GM18517 (cell line): ENCODE measurements around the gene YWHAQ.
"Not testable (repeated sequence)": the region's sequence is repeated elsewhere in the genome, so short reads cannot be mapped to it uniquely, and the experiment has no call there.

ENCODE experiments used
- ATAC-seq: cut with Tn5 transposase; IDR thresholded peaks from one replicate; pipeline ENCODE4 v1.9.1; 2021; ENCODE audit warnings: mild to moderate bottlenecking, moderate library complexity; ENCODE audit not compliant: unreplicated experiment

YWHAQ gene

DNA sequence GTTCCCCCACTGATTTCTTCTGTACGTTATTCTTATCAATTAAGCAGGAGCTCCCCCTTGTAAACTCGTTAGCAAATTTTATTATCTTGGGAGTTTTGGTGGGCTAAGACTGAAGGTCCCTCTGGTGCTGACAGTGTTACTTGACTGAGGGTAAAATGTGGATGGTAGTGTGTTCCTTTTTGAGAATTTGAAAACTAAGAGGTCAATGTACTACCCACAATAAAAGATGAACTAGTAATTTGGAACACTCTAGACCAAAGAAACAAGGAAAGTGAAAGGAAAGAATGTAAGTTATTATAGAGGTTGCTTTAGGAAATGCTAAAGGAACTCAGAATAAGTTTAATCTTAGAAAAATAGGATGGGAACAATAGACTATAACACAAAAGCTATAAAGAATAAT lies 35.1 kb downstream of the YWHAQ start:
- ATAC-seq, result no peak

DNA sequence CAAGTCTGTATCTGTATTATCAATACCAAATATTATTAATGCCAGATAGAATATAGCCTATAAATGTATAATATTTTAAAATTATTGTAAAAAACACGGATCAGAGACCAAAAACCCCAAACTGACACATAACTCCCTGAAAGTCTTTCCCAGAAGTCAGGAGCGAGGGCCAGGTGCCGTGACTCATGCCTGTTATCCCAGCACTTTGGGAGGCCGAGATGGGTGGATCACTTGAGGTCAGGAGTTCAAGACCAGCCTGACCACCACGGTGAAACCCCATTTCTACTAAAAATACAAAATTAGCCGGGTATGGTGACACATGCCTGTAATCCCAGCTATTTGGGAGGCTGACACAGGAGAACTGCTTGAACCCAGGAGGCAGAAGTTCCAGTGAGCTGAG lies 35.5 kb downstream of the YWHAQ start:
- not testable (repeated sequence) for ATAC-seq

DNA sequence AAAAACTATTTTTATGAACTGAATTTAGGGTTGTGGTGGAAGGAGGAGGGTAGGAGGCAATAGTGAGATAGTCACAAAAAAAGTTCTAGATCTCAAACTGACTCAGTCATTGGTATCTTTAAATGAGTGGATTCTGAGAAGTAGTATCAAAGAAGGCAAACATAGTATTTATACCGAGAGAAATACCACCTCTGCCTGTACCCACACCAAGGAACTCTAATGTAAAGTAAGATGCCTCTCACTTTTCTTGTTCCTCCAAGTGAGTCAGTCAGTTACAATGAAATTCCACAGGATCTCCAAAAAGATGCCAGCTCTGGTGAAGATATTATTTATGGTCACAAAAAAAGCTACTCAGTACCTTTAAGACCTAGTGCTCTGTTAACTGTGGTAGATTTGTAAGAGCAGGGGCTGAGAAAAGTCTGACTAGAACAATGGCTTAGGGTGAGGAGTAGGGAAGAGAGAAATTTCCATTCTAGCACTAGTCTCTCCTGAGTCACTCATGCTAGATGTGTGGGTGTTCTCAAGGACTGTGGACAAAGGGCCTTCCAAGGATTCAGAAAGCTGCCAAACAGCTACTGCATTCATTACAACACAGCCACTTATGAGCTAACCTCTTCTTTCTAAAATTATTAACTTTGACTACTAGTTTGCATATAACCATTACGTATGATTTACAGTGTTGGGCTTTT lies 36.3 kb downstream of the YWHAQ start:
- ATAC-seq, result no peak

DNA sequence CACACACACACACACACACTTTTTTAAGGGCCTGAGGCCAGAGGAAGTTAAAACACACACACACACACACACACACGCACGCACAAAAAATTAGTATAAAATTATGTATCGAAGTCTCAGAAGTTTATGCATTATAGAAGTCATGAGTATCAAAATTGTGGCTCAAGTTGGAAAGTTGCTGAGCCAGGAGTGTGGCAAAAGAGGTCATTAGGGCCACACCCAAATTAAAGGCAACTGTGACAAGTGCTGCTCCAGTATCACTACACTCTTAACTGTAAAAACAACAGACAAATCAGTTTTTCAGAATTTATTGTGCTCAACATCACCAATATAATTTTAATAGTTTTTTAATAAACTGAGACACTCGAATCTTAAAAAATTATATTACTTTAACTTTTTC lies 36.9 kb downstream of the YWHAQ start:
- no peak for ATAC-seq

DNA sequence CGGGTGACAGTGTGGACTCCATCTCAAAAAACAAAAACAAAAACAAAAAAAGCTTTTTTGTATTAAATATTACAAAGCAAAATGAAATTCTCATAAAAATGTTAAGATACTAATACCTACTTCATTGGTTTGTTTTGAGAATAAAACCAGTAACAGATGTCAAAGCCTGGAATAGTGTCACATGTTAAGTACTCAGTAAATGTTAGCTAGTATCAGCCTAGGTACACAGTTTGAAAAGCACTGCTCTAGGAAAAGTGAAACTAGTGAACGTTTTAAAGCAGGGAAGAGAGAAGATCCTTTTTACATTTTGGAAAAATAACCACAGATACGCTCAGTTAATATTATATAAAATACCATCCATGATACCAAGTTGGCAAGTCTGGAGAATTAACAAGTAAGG lies 38.1 kb downstream of the YWHAQ start:
- ATAC-seq, result no peak

DNA sequence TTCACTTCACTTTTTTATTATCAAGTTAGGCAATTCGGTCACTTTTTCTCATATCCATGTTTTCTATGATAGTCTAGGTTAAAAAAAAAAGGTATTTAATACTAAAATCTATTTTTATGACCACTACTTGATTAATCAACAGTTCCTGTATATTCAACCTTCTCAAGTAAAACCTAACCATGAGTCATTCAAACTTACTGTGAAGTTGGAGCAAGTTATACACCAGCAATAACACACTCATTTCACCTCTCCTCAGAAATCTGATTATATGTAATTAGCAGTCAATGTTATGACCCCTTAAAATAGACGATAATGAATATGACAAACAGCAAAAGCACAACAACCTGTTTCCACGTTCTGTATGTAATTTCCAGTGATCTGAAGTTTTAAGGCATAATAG lies 40.2 kb downstream of the YWHAQ start:
- no peak for ATAC-seq

DNA sequence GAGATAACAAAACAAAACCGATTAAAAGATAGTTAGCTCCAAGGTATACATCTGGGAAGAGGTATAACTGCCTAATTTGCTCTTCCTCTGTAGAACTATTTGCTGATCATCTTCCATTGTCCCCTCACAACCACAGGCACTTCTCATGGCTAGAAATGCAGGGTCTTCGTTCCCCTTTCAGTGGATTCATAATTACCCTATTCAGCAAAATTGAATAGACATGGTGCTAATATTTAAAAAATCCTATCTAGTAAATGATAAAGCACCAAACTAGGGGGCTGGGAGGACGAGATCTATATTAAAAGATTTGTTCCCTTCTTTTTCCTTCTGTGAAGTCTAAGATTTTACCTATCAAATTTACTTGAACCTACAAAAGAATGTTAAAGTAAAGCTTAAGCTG lies 44.3 kb downstream of the YWHAQ start:
- no peak for ATAC-seq

DNA sequence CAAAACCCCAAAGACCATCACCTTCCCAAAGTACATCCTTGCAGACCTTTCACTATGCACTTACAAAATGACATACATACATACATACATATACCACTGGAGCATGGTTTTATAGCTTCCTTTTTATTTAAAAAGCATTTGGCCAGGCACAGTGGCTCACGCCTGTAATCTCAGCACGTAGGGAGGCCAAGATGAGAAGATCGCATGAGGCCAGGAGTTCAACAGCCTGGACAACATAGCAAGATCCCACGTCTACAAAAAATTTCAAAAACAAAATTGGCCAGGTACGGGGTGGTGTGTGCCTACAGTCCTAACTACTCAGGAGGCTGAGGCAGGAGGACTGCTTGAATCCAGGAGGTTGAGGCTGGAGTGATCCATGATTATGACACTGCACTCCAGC lies 45.3 kb downstream of the YWHAQ start:
- no peak for ATAC-seq

DNA sequence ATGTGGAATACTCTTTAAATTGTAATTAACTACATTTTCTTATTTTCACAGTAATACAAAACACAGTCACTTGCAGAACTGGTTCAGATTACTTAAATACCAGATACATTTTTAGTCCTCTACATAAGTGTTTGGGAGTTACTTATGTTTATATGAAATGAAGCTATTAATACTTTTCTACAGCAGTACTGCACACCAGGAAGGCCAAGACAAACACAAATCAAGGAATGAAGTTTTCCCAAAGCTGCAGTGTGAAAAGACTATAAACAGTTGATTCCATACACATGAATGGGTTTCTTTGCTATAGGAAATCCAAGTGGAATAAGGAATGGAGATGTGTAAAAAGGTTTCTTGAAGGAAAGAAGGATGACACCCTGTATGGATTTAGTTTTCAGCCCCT lies 45.9 kb downstream of the YWHAQ start:
- not testable (repeated sequence) for ATAC-seq

DNA sequence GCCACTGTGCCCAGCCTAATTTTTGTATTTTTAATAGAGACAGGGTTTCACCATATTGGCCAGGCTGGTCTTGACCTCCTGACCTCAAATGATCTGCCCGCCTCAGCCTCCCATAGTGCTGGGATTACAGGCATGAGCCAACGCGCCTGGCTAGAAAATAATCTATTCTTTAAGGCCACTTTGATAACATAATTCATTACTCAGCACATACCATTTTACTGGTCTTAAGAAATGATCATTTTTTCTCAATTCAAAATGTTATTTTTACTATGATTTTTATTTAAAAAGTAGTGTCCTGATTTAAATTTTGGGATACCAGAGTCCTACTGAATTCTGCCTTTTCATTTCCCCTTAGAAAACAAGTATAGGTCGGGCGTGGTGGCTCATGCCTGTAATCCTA lies 48.2 kb downstream of the YWHAQ start:
- ATAC-seq, result no peak

DNA sequence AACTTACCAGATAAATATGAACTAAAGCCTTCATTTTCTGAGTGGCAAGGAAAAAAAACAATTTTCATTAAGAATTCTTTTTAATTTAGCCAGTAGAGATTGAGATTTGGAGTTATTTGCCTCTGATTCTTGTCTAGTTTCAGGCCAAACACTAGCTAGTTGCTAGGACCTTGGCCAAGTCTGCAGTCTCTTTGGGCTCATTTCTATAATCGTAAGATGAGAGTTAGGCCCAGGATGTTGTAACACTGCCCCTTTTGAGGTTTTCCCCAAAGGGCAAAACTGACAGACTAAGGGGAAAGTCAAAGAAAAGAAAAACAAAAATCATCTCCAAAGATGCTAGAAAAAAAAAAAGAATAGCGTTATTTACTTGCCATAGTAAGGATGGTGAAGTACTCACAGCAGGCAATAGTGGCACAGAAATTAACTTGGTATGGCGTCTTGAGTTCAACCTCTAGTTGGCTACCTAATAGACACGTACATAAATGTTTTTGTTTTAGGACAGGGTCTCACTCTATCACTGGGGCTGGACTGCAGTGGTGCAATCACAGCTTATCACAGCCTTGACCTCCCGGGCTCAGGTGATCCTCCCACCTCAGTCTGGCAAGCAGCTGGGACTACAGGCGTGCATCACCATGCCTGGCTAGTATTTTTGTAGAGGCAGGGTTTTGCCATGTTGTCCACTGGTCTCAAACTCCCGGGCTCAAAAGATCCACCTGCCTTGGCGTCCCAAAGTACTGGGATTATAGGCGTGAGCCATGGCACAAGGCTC lies 52.1 kb downstream of the YWHAQ start:
- ATAC-seq, result no peak

DNA sequence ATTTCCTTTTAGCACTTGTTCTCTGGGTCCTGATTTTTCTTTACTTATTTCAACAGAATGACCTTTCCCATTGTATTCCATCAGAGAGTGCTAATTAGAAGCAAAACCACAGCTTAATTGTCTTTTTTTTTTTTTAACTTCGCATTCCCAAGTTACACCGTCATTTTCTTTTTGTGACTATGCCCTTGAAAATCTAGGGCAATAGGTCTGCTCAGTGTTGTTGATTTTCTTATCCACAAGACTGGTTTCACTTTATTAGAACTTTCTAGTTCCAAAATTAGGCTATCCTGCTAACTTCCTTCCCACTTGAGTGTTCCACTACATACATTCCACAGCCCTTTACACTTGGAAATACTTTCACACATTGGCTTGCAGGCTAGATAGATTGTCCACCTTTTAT lies 56.5 kb downstream of the YWHAQ start:
- no peak for ATAC-seq

DNA sequence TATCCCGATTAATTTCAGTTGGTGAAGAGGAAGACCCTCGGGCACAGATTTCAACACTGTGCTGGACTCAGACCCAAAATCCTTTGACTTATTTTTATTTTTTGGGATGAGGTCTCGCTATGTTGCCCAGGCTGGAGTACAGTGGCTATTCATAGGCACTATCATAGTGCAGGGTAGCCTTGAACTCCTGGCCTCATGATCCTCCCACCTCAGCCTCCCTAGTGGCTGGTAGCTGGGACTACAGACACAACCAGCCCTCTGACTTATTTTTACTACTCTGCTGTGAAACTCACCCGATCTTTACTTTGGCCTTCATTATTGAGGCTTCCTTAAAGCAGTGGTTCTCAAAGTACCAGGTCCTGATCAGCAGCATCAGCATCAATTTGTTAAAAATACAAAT lies 57.0 kb downstream of the YWHAQ start:
- no peak for ATAC-seq

DNA sequence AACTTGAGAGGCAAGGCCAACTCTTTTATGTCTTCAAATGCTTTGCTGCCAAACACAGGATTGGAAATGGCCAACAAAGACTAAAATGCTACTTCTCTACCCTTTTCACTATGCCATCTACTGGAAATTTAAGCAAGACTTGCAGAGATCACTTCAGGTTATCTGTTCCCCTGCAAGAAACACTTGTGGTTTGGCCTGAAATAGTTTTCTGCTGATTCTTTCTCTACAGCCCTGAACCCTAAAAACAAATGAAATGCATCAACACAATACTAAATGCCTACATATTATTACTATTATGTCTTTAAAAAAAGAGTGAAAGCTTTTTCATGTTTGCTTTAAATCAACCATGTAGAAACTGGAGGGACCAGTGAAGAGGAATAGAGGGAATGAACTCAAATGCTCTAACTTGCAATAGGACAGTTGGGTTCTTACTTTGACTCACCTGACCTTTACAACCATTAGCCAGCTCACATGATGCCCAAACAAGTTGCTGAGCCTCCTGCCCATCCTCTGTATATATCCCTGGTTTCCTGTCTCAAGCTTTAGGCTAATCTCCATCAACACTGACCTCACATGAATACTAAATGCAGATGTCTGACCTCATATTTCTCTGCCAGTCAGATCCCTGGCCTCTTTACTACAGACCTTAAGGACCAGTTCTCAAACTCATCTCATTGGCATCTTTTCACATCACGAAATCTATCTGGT lies 57.6 kb downstream of the YWHAQ start:
- no peak for ATAC-seq

DNA sequence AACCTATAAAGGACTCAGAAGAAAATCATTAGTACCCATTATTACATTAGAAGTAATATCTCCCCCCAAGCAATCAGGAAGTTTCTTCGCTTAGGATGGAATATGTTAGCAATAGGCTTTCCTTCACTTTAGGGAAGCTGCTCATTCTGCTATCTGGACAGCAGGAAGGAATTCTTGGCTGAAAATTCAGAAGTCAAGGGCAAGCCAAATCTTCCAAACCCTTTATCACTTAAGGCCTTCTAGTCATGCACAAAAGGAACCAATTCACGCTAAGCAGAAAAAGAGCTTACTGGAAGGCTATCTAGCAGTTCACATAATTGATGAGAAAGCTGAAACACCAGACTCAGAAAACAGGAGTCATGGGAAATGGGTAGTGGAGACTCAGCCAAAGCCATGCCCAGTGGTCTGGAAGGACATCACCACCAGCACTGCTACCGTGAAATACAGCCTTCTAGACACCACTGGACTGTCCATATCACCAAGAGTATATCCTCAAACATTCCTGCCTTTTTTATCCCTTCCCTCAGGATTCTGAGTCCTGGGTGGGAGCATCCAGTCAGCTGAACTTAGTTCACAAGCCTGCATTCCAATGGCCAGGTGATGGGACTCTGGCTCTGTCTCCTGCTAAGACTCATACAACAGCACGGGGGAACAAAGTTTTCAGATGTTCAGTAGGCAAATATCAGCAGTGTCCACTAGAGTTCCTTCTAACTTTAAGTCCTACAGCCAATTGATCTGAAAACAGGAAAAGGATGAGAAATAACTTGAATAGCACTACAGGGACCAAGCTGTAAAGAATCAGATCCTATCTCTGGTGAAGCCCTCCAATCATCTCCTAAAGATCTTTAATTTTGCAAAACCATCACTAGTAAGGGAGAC lies 60.4 kb downstream of the YWHAQ start:
- no peak for ATAC-seq

DNA sequence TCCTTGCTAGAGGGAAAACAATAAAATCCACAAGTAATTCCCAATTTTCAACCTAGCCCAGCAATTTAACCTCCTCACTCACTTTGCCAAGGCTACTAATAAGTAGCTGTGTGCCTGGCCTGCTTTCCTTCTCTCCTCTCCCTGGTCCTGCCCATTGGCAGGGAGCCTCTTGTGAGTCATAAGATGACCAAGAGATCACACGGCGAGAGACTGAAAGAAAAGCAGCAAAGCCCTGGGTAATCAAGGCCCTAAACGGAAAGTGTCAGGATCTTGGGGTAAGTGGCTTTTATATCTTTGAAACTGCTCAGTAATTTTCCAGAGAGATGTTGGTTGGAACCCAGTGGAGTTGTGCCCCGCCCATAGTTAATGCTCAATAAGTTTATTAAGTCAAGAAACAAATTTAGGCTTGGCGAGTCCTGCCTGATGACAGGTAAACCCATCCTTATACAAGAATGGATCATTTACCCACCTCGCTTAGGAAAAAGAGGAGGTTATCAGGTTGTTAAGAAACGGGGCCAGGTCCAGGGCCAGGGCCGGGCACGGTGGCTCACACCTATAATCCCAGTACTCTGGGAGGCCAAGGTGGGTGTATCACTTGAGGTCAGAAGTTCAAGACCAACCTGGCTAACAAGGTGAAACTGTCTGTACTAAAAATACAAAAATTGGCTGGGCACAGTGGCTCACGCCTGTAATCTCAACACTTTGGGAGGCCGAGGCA lies 65.2 kb downstream of the YWHAQ start:
- ATAC-seq, result no peak

DNA sequence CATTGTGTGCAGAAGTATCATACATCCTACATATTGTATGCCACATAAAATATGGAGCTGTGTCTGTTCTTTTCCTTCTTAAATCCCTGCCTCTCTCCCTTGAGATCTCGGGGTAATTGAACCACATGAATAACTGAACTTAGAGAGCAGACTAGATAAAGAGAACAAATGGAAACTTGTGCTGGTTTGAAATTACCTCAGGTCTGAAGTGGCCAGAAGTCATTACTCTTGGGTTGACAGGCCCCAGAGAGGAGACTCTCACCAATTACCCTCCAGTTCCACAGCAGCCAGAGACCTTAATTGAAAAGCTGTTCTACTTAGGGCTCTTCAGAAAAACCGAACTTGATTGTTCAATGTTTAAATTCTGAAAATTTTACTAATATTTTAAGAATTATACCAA lies 70.2 kb downstream of the YWHAQ start:
- ATAC-seq, result no peak

DNA sequence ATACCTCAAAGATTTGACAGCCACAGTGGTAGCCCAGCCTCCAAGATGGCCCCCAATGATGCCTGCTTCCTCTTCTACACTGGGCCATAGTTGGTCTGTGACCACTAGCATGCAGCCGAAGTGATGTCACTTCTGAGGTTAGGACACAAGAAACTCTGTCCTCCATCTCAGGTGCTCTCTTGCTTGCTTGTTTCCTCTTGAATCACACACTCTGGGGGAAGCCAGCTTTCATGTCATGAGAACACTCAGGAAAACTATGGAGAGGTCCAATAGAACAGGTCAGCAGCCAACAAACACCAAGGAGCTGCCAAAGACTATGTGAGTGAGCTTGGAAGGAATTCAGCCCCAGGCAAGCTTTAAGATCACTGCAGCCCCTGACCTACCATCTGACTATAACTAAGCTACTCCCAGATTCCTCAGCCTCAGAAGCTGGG lies 71.8 kb downstream of the YWHAQ start:
- ATAC-seq, result no peak

DNA sequence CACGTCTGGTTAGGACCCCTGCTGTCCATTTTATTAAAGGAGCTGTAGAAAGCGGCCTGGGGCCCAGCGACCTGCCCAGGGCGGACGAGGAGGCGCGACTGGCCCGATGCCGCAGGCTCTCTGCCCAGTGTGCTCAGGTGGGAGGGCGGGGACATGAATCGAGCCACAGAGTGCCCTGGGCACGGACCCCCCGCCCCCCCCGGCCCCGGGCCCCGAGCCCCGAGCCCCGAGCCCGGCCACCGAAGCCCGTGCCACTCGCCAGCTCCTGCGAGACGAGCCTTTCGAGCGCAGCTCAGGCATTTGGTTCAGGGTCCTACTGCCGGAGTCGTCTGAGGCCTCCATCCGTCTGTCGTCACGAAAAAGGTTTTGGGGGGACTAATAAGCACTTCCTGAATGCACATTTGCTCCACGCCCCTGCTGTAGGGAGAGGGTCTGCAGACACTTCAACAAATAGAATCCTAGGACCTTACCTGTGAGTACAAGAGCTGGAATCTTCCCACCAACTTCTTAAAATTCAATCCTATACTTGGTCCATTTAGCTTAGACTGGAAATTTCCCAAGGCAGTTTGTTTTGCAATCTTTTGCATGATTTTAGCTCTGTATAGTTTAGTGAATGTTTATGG lies 74.6 kb downstream of the YWHAQ start:
- peak; percentile 26 for ATAC-seq
